ENCODE measurements around the gene TSSC4.

The TSSC4 gene

DNA sequence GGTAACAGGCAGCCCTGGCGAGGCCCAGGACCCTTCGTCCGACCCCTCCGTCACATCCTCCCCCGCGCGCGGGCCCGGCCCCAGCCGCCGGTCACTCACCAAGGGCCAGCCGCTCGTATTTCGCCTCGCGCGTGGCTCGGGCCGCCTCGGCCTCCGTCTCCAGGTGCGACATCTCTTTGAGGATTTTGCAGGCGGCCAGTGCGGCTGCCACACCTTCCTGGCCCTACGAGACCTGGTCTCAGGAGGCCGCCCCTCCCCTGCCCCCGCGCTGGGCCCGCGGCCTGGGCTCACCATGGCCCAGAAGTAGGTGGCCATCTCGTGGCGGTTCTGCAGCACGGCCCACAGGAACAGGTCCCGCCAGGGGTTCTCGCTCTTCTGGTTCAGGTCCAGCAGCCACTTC is 14.1 kb downstream of the TSSC4 start:
- Histone ChIP-seq H4K20me1 (no peaks in the 10 kb centered on the region), H3K27me3 (peaks cover 13% of the 10 kb centered on the region), H3K9ac (no peak overlapping the region), H3K9me3 (no peaks in the 10 kb centered on the region), H3K36me3 (no peaks in the 10 kb centered on the region), H3K4me1 (peaks cover 58% of the 10 kb centered on the region), H3K4me3 (no peak overlapping the region), H3K4me2 (no peak overlapping the region), H3K27ac (no peak overlapping the region)
- no peak for TF ChIP-seq Cebpa-rat (IDR thresholded peaks at IDR 0.05)

DNA sequence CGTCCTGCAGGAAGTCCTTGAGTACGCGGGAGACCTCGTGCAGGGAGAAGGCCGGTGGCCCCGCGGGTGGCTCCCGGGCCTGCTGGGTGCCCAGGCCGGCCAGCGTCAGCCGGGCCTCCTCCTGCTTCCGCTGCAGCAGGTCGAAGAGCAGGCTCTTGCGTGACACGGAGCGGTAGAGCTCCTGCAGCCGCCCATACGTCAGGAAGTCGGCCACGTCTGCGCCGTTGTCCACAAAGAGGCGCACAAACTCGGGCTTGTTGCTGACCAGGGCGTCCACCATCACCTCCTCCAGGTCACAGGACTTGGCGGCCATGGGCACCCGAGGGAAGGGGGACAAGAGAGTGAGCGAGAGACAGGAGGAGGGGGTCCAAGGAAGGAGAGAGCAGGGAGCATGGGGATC is 14.6 kb downstream of the TSSC4 start:
- Histone ChIP-seq H3K36me3 (no peaks in the 10 kb centered on the region), H3K9me3 (no peaks in the 10 kb centered on the region), H3K4me3 (no peak overlapping the region), H3K4me1 (peaks cover 57% of the 10 kb centered on the region), H3K27me3 (peaks cover 8% of the 10 kb centered on the region), H4K20me1 (no peaks in the 10 kb centered on the region), H3K9ac (no peak overlapping the region), H3K27ac (no peak overlapping the region), H3K4me2 (no peak overlapping the region)
- no peak for TF ChIP-seq Cebpa-rat (IDR thresholded peaks at IDR 0.05)

DNA sequence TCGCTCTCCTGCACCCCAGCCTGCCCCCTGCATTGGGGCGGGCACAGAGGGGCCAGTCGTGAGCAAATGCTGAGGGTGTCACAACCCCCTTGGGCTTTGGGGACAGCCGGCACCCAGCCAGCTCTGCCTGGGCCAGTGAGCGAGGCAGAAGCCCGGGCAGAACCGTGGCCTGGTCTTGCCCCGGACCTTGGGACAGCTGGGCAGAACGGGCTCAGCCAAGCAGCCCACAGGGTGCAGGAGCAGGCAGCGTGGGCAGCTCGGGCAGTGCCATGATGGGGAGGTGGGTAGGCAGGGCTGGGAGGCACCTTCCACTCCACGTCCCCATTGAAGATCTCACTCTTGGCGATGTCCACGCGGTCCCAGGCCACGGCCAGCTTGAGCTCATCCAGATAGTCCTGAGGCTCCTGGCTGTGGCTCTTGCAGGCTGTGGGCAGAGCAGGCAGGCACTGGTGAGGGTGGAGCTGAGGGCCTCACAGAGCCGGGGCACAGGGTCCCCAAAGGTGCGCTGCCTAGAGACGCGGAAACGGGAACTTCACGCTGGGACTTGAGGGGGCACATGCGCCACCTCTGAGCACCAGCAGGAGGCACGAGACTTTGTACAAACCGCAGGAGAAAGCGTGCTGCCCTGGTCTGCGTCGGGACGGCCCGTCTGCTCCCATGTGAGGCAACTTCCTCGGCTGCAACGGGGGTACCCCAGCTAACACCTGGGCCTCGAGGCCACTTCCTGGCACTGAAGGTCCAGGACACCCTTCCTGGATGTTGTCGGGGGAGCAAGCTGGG is 15.2 kb downstream of the TSSC4 start:
- Histone ChIP-seq H3K9me3 (no peaks in the 10 kb centered on the region), H3K27me3 (peaks cover 1% of the 10 kb centered on the region), H3K27ac (no peak overlapping the region), H3K4me2 (peak overlapping the region; percentile 19; the same call in 1 of the 2 replicates), H3K4me3 (no peak overlapping the region), H3K36me3 (no peaks in the 10 kb centered on the region), H3K4me1 (peaks cover 56% of the 10 kb centered on the region), H4K20me1 (no peaks in the 10 kb centered on the region), H3K9ac (no peak overlapping the region)
- TF ChIP-seq Cebpa-rat (IDR thresholded peaks at IDR 0.05), result no peak

- TF ChIP-seq Cebpa-rat (IDR thresholded peaks at IDR 0.05), result no peak
- H3K27ac ChIP-seq, result no peak overlapping the region
- H3K4me1 ChIP-seq, result peaks cover 52% of the 10 kb centered on the region
- peak overlapping the region; percentile 19; the same call in 1 of the 2 replicates for H3K4me2 ChIP-seq
- no peak overlapping the region for H3K4me3 ChIP-seq
- no peaks in the 10 kb centered on the region for H3K27me3 ChIP-seq
- no peaks in the 10 kb centered on the region for H4K20me1 ChIP-seq
- H3K9me3 ChIP-seq, result no peaks in the 10 kb centered on the region
- no peak overlapping the region for H3K9ac ChIP-seq
- H3K36me3 ChIP-seq, result no peaks in the 10 kb centered on the region
Observed at GRCh38 chr11:2416765-2417164, 16.2 kb downstream of the TSSC4 start.

DNA sequence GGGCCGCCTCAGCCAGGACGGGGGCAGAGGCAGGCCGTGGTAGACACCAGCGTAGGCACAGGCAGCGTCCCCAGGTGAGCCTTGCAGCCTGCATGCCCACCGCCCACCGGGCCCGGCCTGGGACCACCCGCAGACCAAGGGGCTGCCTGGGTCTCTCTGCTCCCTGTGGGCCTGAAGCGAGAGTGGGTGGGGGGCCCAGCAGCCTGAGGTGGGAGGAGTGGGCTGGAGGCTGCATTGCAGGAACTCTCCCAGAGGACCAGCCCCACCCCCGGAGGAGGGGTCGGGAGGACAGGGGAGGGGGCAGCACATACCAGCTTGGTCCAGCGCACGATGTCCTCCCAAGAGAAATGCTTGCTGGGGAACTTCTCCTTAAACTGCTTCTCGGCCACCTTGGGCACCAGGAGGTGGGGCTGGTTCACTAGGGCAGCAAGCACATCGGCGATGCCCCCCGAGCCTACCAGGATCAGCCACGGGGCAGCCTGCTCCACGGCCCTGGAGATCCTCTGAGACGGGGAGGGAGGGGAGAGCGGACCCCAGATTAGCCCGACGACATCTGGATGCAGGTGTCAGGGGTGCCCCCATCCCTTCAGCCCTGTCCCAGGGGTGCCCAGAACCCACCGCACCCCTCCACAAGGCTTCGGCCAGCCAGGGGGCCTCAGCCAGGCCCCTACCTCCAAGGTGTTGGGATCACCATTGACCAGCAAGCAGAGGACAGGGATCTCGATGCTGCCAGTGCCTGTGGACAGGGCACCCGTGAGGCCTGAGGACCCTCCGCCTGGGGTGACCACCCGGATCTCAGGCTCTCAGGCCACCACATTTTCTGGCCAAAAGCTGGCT is 17.5 kb downstream of the TSSC4 start:
- H3K4me3 ChIP-seq, result no peak overlapping the region
- no peaks in the 10 kb centered on the region for H3K36me3 ChIP-seq
- no peaks in the 10 kb centered on the region for H4K20me1 ChIP-seq
- no peak overlapping the region for H3K27ac ChIP-seq
- no peak for TF ChIP-seq Cebpa-rat (IDR thresholded peaks at IDR 0.05)
- no peaks in the 10 kb centered on the region for H3K9me3 ChIP-seq
- H3K4me2 ChIP-seq, result peak overlapping the region; percentile 50; the same call in 1 of the 2 replicates
- peaks cover 49% of the 10 kb centered on the region for H3K4me1 ChIP-seq
- no peak overlapping the region for H3K9ac ChIP-seq
- no peaks in the 10 kb centered on the region for H3K27me3 ChIP-seq

- Histone ChIP-seq H3K9ac (no peak overlapping the region), H3K4me3 (no peak overlapping the region), H4K20me1 (no peaks in the 10 kb centered on the region), H3K9me3 (no peaks in the 10 kb centered on the region), H3K36me3 (no peaks in the 10 kb centered on the region), H3K4me1 (peaks cover 50% of the 10 kb centered on the region), H3K4me2 (peak overlapping the region; percentile 50; the same call in 1 of the 2 replicates), H3K27ac (no peak overlapping the region), H3K27me3 (0 out of 2 replicates have a peak, but pooled peaks cover 3% of the 10 kb centered on the region)
- TF ChIP-seq Cebpa-rat (IDR thresholded peaks at IDR 0.05), result no peak
Observed at GRCh38 chr11:2418693-2419360, 18.3 kb downstream of the TSSC4 start.

- Histone ChIP-seq H3K27me3 (0 out of 2 replicates have a peak, but pooled peaks cover 3% of the 10 kb centered on the region), H3K4me2 (peak overlapping the region; percentile 29; the same call in 1 of the 2 replicates), H3K4me1 (peaks cover 55% of the 10 kb centered on the region), H4K20me1 (no peaks in the 10 kb centered on the region), H3K9ac (no peak overlapping the region; the same call in 1 of the 2 replicates), H3K36me3 (no peaks in the 10 kb centered on the region), H3K4me3 (no peak overlapping the region), H3K27ac (no peak overlapping the region), H3K9me3 (no peaks in the 10 kb centered on the region)
- no peak for TF ChIP-seq Cebpa-rat (IDR thresholded peaks at IDR 0.05)
Observed at GRCh38 chr11:2419638-2420501, 19.3 kb downstream of the TSSC4 start.

- H3K9ac ChIP-seq, result no peak overlapping the region; the same call in 1 of the 2 replicates
- H3K4me2 ChIP-seq, result peak overlapping the region; percentile 29; the same call in 1 of the 2 replicates
- no peaks in the 10 kb centered on the region for H4K20me1 ChIP-seq
- H3K36me3 ChIP-seq, result no peaks in the 10 kb centered on the region
- H3K27me3 ChIP-seq, result 0 out of 2 replicates have a peak, but pooled peaks cover 3% of the 10 kb centered on the region
- no peak overlapping the region for H3K27ac ChIP-seq
- H3K4me3 ChIP-seq, result no peak overlapping the region
- H3K9me3 ChIP-seq, result no peaks in the 10 kb centered on the region
- TF ChIP-seq Cebpa-rat (IDR thresholded peaks at IDR 0.05), result no peak
- peaks cover 57% of the 10 kb centered on the region for H3K4me1 ChIP-seq
Observed at GRCh38 chr11:2420502-2421225, 20.1 kb downstream of the TSSC4 start.
